ENCODE measurements around the gene MBOAT7.
"Not testable (repeated sequence)": the region's sequence is repeated elsewhere in the genome, so short reads cannot be mapped to it uniquely, and the experiment has no call there.

MBOAT7 gene

DNA sequence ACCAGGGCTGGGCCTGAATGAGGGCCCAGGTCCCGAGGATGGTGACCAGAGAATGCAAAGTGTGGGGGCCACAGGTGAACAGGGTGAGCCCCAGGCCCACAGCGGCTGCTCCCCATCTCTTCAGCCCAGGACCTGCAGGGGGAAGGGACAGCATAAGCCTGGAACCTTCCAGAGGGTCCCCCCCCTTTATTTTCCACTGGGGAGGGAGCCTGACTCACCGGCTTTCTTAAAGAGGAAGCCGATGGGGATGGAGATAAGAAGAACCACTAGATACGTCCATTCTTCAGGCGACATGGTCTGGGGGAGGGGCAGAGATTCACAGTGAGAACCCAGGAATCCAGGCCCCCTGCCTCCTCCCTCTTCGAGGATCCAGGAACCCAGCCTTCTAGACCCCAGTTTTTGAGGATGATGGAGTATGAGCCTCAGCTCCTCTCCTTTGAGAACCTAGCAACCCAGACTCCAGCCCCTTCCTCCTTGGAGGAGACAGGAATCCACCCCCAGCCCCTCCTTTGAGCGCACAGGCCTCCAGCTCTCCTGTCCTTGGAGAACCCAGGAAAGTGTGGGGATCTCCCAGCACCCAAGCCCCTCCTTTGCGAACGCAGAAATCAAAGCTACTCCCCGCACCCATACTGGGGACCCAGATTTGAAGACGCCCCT, 1.0 kb downstream of the MBOAT7 start:
- no peak for DNase-seq

DNA sequence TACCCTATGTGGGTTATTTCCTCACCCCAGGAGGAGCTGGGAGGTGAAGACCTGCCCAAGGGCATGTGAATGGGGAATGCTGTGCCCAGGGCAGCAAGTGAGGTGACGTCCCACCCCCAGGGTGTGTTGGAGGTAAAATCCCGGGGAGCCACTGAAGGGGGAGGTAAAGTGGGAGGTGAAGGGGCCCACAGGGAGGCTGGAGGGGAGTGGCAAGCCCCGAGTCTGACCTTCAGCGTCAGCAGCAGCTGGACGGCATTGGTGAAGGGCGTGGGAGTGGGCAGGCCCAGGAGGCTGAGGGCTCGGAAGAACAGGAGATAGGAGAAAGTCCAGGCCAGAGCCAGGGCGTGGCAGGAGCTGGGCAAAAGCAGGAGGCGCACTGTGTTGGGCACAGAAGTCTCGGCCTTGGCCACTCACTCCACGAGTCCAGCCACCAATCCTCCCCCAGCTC, 2.4 kb downstream of the MBOAT7 start:
- DNase-seq: no peak

DNA sequence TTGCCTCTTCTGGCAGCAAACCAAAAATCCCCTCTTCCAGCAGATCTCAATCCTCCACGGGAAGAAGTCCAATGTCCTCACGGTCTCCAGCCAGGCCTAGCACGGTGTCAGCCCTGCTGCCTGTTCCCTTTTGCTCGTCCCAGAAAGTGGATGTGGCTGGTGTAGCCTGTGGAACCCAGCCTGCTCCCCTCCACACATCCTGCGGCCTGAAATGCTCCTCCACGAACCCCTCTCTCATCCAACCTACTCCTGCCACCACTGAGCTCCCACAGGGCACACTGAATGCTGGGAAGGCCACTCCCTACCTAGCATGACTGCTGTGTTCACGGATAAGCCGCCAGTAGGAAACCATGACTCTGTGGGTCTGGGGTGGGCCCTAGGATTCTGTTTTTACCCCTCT, 3.0 kb downstream of the MBOAT7 start:
- no peak for DNase-seq

DNA sequence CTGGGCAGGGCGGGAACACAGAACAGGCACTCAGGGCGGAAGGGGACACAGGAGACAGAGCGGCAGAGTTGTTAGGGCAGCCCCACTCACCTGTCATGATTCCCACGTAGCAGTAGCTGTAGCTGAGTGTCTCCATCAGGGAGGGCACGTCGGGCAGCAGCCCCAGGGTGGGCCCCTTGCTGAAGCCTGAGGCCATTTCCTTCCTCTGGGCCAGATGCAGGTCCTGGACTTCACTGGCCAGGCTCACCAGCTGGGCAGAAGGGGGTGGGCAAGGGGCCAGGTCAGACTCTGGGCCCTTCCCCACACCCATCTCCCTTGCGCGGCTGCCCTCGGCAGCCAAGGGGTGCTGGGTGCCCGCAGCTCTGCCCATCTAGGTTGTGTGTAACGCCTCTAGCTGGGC, 5.9 kb downstream of the MBOAT7 start:
- no peak for DNase-seq

DNA sequence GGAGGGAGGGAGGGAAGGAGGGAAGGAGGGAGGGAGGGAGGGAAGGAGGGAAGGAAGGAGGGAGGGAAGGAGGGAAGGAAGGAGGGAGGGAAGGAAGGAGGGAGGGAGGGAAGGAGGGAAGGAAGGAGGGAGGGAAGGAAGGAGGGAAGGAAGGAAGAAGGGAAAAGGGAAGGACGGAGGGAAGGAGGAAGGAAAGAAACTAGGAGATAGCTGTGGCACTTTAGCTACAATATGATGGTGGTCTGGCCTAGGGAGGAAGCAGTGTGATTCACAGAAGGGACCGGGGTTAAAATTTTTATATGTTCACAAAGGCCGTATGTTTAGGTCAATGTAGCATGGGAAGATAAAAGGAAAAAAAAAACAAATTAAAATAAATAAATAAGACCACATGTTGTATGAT, 7.5 kb downstream of the MBOAT7 start:
- not testable (repeated sequence) for DNase-seq

DNA sequence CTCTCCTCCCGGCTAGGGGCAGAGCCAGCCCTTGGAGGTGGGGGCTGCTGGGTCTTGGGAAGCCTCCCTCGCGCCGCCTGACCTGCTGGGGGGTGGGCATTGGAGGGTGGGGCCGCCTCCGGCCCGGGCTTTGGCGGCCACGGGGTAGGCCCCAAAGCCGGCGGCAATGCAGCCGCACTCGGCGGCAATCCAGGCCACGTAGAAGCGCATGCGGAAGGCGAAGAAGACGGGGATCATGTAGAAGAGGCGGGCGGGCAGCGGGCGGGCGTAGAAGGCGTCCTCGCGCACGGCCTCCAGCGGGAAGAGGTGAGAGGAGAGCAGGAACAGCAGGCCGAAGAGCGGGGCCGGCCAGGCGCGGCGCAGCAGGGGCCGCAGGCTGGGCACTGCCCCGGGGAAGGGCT, 8.7 kb downstream of the MBOAT7 start:
- no peak for DNase-seq

DNA sequence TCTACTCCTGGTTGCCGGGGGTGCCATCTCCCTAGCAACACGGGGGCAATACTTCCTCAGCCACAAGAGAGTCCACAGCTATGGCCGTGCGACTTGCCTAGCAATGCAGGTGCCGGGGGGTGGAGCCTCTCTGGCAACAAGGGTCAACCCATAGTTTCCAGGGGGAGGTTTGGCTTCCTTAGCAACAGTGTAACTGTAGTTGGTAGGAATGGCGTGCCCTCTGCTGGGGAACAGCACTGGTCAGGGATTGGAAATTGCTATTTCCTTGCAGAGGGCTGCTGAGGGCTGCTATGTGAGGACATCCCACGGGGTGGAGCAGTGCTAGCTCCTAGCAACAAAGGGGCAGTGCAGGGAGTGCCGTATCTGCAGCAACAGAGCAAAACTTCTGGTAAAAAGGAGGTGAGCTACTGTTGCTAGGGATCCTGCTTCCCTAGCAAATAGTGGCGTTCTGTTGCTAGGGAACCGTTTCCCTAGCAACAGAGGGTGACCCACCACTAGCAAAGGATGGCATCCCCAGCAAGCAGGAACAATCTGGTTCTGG, 9.4 kb downstream of the MBOAT7 start:
- DNase-seq: peak; percentile 88

DNA sequence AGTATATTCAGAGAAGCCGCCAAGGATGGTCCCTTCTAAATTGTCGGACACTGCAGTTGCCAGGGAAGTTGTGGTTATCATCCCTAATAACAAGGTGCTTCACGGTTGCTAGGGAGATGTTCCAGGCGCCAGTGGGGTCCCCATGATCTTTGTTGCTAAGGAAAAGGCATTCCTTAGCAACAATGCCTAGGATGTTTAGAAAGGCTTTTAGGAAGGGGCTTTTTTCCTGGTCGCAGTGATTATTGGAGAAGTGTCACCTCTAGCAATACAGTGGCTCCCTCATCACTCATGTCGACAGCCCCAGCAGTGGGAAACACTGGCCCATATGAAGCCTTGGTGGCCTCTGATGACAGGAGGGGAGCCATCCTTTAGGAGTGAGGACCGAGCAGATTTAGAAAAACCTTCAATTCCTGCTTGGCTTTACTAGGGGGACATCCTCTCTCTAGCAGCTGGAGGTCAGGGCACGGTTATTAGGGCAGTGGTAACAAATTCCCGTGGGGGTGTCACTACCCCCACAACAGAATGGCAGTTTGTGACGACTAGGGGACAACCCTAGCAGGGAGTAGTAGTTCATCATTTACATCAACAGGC, 10.0 kb downstream of the MBOAT7 start:
- DNase-seq: no peak

DNA sequence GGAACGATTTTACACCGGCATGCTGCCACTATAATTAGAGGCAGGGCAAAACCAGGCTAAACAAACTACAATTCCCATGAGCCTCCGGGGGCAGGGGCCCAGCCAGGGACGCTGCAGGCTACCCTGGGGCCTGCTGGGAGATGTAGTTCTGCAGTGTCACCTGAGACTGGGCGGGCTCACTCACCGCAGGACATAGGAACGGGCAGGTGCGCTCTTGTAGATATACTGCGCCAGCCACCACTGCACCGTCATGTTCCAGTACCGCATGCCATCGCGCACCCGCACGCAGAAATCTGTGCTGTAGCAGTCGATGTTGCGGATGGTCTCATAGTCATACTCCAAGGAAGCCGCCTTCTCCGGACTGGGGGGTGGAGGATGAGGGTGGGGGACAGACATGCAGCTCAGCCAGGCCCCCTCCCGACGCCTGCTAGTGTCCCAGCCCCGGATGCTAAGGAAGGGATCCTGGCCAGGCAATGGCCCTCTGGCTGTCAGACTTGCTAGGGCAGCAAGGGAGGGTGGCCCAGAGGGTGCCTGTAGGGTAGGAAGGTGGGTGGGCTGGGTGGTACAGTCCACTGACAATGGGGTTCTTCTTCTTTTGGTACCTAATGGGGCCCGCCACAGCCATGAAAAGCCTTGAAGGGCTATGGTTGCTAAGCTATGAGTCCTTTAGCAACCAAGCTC, 10.7 kb downstream of the MBOAT7 start:
- DNase-seq: peak; percentile 87

DNA sequence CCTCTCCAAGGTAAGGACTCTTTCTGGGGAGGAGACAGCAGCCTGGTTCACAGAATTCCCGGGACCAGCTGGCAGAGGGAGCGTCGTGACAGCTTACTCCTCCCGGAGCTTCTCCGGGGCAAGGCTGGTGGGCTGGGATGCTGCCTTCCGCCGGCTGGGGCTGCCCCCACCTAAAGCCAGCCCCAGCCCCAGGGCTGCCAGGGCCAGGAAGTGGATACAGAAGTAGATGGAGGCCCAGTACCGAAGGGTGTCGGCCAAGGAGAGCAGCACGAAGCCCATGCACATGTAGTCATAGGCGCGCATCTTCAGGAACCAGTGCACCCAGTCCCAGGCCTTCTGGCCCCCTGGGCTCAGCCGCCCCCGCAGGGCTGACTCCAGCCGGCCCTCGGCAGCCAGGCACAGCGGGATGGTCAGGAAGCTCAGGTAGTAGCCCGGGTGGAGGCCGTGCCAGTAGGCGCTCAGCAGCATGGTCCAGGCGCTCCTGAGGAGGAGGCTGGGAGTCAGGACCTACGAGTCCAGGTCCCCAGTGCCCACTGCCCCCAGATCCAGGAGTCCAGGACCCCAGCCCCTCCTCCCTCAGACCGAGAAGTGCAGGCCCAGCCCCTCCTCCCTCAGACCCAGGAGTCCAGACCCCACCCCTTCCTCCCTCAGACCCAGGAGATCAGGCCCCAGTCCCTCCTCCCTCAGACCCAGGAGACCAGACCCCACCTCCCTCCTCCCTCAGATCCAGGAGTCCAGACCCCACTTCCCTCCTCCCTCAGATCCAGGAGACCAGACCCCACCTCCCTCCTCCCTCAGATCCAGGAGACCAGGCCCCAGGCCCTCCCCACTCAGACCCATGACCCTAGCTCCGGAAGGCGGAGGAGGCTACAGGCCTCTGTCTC, 15.2 kb downstream of the MBOAT7 start:
- no peak for DNase-seq

DNA sequence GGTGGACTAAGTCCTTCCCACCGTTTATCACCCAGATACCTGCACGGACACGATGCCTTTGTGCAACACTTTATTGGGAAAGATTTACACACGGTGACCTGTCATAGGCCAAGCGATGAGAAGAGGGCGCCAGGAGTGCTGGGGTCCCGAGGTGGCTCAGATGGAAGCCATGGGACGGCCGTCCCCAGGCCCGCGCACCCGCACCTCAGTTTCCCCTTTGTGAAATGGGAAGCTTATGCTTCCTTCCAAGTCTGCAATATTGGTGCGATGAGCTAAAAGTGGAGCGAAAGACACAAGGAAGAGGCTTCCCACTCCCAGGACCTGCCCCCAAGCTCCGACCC, 16.1 kb downstream of the MBOAT7 start:
- DNase-seq: no peak

DNA sequence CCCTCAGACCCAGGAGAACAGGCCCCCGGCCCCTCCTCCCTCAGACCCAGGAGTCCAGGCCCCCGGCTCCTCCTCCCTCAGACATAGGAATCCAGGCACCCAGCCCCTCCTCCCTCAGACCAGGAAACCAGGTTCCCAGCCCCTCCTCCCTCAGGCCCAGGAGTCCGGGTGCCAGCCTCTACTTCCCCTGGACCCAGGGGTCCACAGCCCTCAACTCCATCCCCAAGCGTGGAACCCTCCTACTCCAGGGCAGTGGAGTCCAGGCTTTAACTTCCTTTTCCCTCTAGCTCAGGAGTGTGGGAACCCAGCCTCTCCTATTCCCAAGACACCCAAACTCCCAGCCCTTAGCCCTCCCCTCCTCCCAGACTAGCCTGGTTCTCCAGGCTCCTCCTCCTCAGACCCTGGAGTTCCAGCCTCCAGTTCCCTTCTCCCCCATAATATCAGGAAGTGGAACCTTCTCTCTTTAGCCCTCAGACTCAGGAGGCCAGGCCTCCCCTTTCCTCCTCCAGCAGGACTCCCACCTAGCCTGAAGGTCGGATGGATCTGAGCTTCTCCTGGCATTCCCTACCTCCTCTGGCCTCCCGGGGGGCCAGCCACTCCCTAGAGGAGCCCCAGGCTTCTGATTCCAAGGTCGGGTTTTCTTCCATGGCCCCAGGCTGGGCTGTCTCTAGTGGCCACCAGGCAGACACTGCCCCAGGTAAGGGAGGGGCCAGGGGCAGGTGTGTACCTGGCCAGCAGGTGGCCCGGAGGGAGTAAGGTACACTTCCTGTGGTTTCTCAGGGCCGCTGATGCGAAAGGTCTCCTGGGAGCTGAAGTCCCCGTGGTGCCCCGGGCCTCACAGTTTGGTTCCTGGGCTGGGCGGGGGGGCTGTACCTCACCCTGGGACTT, 16.7 kb downstream of the MBOAT7 start, which contains the start of gene TMC4:
Gene TMC4, minus strand, starts transcription at position 690 of the 888 bp plus-strand sequence. Its CDS starts 43 bp downstream, at position 647.
- DNase-seq: peak; percentile 89

DNA sequence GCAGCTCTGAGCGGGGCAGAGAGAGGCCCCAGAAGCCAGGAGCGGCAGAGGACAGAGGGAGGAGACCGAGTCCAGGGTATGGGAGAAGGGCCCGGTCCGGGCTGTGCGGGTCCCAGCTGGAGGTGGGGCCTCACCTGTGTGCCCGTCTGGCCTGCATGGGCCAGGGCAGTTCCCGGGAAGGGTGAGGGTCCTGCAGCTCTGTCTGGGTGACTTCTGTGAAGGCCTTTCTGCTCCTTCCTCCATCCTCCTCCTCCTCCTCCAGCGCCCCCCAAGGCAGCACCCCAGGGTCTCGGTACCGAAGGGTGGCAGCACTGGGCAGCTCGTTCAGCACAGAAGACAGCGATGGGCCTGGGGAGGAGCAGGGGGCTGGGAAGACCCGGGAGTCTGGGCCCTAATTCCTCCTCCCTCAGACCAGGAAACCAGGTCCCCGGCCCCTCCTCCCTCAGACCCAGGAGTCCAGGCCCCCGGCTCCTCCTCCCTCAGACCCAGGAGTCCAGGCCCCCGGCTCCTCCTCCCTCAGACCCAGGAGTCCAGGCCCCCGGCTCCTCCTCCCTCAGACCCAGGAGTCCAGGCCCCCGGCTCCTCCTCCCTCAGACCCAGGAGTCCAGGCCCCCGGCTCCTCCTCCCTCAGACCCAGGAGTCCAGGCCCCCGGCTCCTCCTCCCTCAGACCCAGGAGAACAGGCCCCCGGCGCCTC, 17.5 kb downstream of the MBOAT7 start:
- DNase-seq: not testable (repeated sequence)

DNA sequence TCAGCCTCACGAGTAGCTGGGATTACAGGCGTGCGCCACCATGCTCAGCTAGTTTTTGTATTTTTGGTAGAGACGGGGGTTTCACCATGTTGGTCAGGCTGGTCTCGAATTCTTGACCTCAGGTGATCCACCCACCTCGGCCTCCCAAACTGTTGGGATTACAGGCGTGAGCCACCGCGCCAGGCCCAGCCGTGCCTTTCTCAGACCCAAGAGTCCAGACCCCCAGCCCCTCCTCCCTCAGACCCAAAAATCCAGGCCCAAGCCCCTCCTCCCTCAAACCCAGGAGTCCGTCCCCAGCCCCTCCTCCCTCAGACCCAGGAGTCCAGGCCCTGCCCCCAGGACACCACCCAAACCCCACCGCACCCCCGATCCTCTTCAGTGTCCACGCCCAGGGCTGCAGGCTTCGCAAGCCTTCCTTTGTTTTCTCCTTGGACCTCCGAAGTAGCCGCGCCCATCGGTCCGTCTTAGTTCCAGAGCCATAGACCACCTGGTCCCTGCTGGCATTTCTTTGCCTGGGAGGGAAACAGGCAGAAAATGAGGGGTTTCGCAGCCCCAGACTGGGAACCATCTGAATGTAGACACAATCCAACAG, 20.1 kb downstream of the MBOAT7 start:
- DNase-seq: no peak

DNA sequence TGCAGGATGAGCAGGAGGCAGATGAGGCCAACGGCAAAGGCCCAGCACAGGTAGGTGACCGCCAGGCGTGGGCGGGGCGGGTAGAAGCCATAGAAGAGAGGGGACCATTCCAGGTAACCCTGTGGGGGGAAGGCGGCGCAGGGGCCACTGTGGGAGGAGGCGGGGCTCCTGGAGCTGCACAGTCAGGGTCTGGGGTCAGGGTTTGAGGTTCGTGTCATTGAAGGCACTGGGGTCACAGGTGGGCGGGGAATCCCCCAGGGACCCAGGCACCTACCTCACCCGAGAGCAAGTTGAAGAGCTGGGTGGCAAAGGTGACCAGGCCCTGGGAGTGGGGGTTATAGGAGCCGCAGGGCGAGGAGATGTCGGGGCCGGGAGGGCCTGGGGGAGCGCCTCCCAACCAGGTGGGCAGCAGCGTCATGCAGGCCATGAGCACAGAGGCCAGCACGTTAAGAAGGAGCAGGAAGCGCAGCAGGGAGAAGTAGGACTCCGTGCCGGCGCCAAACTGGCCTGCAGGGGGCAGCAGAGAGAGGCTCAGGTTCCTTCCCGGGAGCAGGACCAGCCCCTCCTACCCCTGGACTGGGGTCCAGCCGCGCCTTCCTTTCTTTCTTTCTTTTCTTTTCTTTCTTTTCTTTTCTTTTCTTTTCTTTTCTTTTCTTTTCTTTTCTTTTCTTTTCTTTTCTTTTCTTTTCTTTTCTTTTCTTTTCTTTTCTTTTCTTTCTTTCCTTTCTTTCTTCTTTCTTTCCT, 21.0 kb downstream of the MBOAT7 start:
- DNase-seq: peak; percentile 82

DNA sequence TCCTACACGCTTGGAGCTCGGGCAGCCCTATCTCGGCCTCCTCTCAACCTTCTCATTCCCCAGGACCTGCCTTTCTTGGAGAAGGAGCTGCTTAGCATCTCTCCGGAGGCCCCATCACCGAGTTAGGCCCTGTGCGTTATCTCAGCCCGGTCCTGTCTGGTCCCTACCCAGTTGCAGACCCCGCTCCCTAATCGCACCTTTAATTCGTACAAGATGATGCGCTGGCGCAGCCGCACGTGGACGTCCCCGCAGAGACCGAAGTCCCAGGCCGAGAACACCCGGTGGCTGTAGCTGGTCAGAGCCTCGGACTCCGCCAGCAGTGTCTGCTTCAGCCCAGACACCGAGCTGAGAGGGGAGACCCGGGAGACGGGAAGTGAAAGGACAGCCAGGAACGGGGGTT, 24.2 kb downstream of the MBOAT7 start:
- no peak for DNase-seq

DNA sequence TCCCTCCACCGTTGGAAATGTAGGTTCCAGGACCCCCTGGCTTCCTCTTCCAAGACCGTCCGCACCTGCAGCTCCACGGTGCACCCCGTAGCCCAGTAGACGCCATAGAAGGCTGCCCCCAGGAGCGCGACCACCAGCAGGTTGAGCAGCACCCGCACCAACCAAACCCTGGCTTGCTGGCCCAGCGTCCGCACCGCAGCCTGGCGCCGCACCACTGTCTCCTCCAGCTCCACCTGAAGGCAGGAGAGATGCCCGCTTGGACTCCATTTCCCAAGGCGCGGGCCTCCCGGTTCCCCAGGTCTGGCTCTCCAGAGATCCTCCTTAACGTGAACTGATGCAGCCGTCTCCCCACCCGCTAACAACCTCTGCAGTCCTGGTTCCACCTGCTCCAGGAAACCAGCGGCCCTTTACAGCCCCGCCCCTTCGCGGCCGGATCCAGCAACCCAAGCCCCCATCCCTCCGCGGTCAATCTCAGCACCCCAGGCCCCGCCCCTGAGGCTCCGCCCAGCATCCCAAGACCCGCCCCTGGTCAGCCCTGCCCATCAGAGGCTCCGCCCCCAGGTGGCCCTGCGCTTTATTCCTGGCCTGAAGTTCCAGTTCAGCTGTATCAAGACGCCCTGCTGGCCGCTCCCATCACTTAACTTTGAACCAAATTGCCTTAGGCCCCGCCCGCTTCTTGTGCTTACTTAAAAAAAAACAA, 24.9 kb downstream of the MBOAT7 start:
- DNase-seq: peak; percentile 41

DNA sequence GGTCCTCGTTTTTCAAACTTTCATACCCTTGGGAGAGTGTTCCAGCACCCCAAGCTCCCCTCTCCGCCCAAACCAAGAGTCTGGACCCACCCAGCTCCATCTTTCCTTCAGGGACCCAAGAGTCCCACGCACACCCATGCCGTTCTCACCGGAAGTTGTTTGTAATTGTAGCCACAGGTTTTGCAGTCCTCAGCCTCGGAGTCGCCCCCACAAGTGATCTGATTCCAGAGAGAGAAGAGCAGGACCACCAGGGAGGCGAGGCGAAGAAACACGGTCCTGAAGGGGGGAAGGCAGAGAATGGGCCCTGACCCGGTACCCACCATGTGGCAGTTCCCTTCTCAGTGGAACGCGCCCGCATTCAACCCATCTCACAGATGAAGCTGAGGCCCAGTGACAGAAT, 26.5 kb downstream of the MBOAT7 start:
- DNase-seq: no peak

DNA sequence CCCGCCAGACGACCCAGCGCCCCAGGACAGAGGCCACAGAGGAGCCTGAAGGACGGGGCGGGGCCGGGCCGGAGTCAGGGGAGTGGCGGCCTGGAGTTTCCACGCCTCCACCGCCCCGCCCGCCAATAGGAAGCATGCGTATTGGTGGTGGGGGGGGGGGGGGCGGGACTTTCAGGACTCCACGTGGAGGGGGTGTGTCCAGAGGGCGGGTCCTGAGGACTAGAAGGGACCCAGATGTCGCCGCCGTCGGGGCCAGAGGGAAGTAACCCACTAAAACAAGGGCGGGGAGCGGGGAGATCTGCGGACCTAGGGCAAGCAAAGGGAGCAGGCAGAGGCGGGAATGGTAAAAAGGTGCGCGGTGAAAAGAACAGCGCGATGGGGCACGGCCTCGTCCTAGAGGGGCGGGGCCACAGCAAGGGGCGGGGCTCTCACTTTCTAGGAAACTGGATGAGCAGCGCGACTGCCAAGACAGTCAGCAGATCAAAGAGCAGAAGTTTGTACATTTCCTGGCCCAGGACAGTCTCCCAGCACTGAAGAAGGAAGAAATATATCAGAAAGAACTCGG, 27.1 kb downstream of the MBOAT7 start:
- peak; percentile 88 for DNase-seq
